ENCODE results near the gene WBP1L.
"Not testable (repeated sequence)": the region's sequence is repeated elsewhere in the genome, so short reads cannot be mapped to it uniquely, and the experiment has no call there.

WBP1L gene

DNA sequence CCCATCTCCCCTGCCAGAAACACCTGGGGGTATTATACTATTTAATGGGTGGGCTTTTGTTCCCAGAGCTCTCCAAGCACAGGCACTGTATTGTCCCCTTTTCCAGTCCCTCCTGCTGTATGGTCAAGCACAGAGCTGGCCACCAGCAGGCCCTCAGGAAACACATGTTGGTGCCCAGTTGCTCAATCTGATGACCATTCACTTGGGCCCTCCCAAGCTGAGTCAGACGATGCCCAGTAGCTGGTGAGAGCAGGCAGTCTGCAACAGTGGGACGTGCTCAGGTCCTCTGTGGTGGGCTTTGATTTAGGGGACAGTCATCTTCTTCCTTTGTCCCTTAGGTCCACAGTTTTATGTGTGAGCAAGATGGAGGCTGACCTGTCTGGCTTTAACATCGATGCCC, 17.5 kb upstream of the WBP1L start:
- no peak for DNase-seq

DNA sequence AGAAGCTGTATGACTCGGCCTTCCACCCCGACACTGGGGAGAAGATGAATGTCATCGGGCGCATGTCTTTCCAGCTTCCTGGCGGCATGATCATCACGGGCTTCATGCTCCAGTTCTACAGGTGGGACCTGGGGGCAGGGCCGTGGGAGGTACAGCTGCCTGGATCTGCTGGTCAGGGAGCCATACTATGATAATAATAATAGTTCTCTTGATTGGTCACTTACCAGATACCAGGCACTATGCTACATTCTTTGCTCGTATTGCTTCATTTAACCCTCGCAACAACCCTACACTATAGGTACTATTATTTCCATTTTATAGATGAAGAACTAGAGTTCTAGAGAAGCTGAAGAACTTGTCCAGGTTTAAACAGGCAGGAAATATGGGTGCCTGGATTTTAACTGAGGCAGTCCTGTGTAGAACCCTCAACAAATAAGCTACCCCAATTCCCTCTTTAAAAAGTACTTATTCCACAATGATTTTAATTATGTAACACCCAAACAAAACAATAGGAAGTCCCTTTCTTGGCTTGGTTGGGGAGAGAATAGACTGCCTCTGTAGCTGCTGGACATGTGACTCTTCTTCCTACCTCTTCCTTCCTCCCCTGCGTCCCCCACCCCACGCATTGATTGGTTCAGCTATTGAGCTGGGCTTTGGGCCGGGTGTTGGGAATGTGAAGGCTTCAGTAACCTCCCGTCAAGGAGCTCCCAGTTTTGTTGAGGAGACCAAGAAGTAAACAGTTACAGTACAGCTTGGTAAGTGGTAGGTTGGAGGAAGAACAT, 16.5 kb upstream of the WBP1L start:
- DNase-seq, result no peak

DNA sequence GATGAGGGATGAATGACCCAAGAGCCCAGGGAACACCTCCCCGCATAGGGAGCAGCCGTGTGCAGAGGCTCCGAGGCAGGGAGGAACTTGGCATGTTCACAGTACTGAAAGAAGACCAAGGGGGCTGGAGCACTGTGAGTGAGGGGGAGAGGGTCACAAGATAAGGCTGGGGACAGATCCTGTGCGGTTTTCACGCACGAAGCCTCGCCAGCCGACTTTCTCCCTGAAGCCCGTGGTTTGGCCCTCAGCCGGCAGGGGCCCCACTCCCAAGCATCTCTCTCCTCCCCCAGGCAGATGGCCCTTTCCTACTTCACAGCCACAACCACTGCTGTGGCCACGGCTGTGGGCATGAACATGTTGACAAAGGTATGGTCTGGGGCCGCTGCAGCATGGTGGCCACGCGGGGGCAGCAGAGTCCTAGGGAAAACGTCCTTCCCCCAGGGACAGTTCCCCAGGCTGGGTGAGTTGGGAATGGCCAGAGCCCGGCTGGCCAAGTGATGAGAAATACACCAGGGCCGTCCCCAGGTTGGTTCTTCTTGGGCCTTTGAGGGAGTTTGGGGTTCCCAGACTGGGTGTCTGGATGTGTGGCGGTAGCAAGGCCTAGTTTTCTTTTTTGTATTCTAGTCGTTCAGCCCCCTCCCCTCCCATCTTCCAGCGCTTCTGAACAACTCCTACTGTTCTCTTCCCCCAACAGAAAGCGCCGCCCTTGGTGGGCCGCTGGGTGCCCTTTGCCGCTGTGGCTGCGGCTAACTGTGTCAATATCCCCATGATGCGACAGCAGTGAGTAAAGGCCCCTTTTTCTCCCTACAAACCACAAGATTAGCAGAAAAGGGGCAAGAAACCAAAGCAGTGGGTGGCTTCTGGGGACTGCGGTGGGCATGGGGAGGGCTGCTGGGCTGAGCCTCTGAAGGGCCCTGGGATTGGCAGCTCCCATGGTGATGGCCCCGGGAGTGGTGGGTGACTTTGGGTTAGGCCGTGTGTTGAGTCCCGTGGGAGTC, 14.4 kb upstream of the WBP1L start:
- peak; percentile 89 for DNase-seq

DNA sequence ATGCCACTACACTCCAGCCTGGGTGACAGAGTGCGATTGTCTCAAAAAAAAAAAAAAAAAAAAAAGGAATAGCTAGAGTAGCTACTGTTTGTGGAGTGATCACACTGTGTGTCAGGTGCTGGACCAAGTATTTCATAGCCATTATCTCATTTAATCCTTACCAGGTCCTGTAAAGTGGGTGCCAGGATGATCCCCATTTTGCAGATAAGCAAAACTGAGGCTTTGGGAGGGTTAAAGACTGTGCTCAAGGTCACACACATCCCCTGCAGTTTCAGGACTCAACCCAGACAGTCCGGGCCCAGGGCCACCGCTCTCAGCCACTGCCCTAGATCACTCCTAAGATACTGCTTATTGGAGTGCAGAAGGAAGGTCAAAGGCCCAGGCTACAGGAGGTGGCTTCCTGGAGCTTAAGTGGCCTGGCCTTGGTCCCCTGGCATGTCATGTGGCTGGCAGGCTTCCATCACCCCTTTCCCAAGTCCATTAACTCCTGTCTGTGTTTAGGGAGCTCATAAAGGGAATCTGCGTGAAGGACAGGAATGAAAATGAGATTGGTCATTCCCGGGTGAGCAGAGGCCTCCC, 12.4 kb upstream of the WBP1L start:
- no peak for DNase-seq

DNA sequence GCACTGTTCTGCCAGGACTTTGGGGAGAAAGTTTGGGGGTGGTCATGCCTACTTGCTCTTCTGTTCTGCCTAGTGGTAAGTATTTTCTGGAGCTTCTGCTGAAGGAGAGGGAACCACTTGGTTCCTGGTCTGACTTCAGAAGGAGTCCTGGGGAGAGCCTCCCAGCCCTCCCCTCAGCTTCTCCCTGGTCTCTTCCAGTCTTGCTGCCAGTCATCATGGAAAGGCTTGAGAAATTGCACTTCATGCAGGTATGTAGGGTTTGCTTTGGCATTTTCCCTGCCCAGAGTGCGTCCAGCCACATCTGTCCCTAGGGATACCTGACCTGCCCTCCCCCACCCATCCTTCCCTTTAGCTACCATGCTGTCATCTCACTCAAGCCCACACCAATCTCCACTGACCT, 11.1 kb upstream of the WBP1L start:
- no peak for DNase-seq

DNA sequence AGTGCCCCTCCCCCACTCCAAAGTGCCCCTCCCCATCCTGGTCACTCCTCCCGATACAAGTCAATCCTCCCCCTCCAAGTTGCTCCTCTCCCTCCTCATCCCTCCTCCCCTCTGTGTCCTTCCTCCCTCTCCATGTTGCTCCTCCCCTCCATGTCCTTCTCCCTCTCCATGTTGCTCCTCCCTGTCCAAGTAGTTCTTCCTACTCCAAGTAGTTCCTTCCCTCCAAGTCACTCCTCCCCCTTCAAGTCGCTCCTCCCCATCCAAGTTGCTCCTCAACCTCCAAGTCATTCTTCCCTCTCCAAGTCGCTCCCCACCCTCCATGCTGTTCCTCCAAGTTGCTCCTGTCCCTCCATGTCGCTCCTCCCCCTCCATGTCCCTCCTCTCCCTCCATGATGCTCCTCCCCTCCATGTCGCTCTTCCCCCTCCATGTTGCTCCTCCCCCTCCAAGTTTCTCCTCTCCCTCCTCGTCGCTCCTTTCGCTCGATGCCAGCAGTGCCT, 8.6 kb upstream of the WBP1L start:
- DNase-seq, result no peak

DNA sequence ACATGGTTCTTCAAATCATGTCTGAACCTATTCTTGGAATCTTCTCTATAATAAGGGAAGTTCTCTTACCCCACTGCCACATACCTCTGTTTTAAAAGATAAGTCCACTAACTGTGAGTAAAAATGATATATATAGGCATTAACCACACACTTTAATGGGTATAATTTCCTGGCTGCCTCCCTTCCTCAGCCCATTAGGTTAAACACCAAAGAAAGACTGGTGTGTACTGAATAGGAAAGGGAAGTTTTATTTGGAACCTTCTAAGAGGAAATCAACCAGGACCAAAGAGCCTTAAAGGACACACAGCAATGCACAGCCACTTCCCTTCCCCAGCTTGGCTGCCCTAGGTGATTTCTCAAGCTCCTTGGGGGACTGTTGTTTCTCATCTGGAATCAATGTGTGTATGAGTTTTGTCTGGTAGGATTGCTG, 5.0 kb upstream of the WBP1L start:
- DNase-seq, result no peak

DNA sequence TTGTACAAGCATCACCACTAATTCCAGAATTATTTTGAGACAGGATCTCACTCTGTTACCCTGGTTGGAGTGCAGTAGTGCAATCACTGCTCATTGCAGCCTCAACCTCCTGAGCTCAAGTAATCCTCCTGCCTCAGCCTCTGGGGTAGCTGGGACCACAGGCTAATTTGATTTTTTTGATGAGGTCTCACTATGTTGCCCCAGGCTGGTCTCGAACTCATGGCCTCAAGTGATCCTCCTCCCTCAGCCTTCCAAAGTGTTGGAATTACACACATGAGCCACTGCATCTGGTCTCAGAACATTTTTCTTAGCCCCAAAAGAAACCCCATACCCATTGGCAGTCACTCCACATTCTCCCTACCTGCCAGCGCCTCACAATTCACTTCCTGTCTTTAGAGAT, 3.5 kb upstream of the WBP1L start:
- no peak for DNase-seq

DNA sequence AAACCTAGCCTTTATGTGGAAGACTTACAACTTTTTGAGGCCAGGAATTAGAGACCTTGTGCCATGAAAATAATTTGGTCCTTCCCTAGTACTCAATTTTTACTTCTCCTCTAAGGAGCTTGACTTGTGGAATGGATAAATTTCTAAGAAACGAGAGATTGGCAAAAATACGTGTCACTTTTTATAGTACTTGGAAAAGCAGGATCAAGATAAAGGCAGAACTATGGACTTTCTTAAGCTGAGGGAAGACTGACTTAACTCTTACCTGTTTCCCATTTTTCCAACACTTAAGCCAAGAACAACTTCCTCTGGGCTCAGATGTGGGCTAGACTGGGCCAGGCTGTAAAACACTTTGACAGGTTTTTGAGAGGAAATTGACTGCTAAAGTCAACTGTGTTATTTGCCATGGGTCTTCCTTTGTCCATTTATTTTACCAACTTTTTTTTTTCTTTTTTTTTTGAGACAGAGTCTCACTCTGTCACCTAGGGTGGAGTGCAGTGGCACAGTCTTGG, 2.0 kb upstream of the WBP1L start:
- DNase-seq, result no peak

DNA sequence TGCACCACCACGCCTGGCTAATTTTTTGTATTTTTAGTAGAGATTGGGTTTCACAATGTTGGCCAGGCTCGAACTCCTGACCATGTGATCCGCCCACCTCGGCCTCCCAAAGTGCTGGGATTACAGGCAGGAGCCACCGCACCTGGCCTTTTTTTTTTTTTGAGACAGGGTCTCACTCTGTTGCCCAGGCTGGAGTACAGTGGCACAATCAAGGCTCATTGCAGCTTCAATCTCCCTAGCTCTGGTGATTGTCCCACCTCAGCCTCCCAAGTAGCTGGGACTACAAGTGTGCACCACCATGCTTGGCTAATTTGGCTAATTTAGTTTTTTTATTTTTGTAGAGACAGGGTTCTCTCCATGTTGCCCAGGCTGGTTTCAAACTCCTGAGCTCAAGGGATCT, 1.4 kb upstream of the WBP1L start:
- DNase-seq, result not testable (repeated sequence)

DNA sequence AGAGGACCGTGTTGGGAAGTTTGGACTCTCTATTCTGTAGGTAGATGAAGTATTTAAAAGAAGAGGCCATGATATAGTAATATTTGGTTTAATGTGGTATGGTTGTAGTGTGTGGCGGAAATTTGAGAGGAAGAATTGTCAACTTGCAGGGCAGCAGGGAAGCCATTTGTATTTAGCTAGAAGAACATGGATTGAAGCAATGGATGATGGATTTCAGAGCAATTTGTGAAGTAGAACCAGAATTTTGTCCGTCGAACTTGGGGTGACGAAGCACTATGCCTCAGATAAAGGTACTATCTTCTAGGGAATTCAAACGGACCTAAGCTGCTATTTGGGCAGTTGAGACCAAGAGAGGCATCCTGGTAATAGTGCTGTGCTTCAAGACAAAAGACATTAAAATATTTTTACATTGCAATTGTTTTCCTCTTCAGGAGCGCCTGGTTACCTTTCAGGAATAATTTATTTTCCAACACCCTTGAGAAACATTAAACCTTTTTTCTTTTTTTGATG, 615 bp upstream of the WBP1L start:
- no peak for DNase-seq

DNA sequence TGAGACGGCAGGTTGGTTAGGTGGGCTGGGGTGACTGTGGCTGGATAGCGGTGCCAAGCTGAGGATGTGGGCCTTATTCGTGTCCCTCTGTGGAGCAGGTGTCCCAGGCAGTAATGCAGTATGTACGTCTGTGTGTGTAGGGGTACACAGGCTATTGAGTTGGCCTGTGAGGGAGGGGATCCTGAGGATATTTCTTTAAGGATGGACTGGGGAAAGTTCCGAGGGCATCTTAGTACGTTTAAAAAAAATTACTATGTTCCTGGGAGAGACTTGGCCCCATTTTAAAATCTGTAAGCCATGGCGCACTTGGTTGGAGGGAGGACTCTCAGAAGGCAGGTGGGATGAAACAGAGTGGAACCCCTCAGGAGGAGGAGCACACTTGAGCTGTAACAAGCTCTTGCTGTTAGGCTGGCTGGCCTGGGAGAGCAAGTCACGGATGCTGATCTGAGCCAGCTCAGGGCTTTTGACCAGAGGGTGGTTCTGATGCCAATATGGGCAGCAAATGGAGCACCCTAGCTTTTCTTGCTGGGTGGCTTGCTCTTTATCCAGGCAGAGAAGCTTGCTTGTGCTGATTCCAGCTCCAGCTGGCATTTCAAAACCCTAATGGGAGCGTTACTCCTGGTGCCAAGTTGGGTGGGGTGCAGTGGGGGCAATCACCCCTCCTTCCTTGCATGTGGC, 765 bp downstream of the WBP1L start:
- DNase-seq, result no peak

DNA sequence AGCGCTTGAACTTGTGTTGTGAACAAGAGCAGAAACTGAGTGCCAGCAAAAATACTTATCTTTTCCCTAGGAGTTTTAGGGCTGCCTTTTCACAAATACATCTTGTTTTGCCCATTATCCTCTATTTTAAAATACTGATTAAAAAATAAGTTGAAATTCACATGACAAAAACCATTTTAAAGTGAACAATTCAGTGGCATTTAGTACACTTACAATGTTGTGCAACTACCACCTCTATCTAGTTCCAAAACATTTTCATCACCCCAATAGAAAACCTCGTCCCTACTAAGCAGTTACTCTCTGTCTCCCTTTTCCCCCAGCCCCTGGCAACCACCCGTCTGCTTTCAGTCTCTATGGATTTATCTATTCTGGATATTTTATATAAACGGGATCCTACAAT, 1.4 kb downstream of the WBP1L start:
- DNase-seq, result no peak

DNA sequence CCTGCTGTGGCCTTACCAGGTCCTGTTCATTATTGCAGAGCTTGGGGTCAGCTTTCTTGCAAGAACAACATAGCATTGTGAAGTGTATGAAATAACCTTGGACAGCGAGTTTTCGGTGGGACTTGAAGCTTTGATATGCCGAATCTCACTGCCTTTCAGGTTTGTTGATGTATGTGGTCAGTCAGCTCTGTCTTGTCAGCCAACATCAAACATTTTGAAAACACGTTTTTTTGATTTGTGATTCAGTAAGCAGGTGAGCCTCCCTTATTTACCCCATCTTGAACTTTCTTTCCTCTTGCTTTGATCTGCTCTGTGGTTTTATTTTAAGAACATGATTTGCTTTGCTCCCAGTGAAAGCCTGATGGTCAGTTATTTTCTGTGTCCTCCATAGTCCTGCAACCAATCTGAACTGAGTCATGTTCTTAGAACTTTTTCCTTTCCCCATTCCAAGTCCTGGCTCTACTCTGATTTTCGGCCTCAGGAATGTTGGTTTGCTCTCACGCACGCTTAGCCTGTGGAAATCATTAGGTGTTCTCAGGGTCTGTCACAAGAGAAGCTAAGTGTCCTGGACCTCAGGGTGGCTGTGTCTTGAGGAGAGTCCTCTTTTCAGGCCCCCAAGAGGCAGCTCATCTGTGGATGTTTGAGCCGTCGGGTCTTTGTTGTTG, 8.7 kb downstream of the WBP1L start:
- no peak for DNase-seq

DNA sequence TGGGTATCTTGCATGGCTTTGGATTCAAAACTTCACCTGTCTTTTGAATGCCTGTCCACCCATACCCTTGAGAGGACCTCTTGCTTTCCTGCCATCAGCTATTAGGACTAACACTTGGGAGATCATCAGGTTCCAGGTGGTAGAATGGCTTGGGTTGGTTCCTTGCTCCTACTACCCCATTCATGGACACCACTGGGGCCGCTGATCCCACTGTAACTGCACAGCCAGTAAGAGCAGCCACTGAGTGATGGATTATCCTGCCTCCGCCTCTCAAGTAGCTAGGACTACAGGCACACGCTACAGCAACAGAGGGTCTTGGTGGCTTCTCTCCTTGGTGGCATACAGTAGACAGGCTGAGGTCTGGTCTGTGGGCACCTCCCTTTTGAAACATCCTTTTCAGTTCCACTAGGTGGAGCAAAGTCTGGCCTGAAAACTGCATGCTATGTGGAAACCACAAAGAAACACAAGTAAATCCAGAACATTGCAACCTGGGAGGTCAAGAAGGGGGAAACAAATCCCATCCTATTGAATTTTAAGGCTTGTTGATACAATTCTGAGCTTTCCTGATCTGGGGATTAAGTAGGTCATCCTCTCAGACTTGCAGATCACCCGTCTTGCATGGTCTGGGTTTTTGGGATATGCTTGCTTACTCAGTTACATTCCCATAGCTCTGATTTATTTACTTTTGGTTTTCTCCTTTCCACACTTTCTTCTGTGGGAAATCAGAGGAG, 9.4 kb downstream of the WBP1L start:
- DNase-seq, result no peak

DNA sequence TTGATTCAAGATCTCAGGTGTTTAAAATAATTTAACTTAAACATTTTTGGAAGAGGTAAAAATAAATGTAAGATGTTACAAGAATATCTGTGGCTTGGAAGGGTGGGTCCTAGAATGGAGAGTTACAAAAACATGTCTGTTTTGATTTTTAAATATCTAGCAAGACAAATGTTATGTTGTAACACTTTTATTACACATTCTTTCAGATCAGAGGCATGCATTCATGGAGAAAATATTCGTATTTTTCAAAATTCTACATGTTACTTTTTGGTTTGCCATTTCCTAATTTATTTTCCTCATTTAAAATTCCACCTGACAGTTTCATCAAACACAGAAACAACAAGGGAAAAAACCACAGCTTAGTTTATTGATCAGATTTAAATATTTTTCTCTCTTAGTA, 10.0 kb downstream of the WBP1L start:
- no peak for DNase-seq

DNA sequence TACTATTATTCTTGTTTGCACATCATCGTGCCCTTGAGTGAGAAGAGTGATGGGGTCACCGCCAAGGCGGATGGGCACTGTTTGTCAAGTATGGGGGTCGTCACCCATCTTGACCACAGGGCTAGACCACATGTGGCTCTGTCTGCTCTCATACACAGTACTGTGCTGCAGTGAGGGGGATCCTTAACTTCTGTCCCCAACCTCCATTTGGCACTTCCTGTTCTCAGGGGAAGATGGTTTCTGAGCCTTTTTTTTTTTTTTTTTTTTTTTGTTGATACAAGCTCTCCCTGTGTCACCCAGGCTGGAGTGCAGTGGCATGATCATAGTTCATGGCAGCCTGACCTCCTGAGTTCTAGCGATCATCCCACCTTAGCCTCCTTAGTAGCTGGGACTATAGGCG, 13.6 kb downstream of the WBP1L start:
- no peak for DNase-seq

DNA sequence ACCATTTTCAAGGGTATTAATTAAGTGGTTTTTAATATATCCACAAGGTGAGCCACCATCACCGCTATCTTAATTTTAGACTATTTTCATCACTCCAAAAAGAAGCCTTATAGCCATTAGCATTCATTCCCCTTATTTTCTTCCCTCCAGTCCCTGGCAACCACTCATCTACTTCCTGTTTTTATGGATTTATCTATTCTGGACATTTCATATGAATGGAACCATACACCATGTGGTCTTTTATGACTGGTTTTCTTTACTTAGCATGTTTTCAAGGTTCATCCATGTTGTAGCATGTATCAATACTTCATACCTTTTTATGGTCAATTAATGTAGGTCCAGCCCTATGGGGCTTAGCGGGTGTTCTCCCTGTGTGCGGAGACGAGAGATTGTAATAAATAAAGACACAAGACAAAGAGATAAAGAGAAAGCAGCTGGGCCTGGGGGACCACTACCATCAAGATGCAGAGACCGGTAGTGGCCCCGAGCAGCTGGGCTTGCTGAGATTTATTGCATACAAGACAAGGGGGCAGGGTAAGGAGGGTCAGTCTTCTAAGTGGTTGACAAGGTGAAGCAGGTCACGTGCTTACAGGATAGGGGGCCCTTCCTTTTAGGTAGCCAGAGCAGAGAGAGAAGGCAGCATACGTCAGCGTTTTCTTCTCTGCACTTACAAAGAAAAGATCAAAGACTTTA, 14.6 kb downstream of the WBP1L start:
- no peak for DNase-seq

DNA sequence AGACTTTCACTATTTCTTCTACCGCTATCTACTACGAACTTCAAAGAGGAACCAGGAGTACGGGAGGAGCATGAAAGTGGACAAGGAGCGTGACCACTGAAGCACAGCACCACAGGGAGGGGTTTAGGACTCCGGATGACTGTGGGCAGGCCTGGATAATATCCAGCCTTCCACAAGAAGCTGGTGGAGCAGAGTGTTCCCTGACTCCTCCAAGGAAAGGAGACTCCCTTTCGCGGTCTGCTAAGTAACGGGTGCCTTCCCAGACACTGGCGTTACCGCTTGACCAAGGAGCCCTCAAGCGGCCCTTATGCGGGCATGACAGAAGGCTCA, 15.2 kb downstream of the WBP1L start:
- DNase-seq, result not testable (repeated sequence)

DNA sequence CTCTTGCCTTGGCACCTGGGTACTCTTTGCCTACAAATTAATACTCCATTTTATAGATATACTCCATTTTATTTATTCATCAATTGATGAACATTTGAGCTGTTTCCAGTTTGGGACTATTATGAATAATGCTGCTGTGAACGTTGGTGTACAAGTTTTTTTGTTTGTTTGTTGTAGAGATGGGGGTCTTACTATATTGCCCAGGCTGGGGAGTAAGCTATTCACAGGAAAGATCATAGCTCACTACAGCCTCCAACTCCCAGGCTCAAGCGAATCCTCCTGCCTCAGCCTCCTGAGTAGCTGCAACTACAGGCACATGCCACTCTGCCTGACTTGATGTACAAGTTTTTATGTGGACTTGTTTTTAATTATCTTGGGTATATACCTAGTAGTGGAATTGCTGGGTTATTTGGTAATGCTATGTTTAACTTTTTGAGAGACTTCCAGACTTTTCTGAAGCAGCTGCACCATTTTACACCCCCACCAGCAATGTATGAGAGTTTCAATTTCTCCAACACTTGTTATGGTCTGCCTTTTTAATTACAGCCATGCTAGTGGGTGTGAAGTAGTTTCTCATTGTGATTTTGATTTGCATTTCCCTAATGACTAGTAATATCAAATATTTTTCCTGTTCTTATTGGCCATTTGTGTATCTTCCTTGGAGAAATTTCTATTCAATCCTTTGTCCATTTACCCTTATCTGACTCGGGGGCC, 15.9 kb downstream of the WBP1L start:
- no peak for DNase-seq

Data from right forelimb (tissue), 1 donor.